ENCODE measurements around the gene CTPS1.

The CTPS1 gene

DNA sequence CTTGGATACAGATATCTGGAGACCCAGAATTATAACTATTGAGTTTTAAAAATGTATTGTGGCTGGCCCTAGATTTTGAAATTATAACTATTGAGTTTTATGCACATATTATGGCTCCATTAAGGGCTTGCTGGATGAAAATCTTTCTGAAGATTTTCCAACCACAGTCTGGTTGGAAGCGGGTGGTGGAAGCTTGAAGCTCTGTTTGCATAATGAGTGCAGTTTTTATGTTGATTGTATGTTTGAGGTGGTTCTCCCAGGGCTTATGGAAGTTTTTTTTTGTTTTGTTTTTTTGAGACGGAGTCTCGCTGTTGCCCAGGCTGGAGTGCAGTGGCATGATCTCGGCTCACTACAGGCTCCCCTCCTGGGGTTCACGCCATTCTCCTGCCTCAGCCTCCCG is 10.1 kb upstream of the CTPS1 start:
- DNase-seq (ENCODE audit: low spot score) = no peak

DNA sequence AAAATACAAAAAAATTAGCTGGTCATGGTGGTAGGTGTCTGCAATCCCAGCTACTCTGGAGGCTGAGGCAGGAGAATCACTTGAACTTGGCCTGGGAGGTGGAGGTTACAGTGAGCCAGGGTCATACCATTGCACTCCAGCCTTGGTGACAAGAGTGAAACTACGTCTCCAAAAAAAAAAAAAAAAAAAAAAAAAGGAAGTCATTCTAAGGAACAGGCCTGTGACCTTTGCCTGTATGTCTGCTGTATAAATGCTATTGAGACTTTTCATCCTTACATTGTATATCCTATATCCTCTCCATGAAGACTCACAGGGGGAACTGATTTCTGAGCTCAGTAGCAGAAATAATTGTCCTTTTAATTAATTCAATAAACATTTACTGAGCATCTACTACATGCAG is 7.5 kb upstream of the CTPS1 start:
- DNase-seq (ENCODE audit: low spot score) = no peak

- no peak for DNase-seq (ENCODE audit: low spot score)
Observed at GRCh38 chr1:40973912-40974311, 5.6 kb upstream of the CTPS1 start.

GRCh38 chr1:40974945-40975344 is 4.6 kb upstream of the CTPS1 start:
- no peak for DNase-seq (ENCODE audit: low spot score)

GRCh38 chr1:40976952-40977690 is 2.4 kb upstream of the CTPS1 start:
- DNase-seq (ENCODE audit: low spot score) = no peak

DNA sequence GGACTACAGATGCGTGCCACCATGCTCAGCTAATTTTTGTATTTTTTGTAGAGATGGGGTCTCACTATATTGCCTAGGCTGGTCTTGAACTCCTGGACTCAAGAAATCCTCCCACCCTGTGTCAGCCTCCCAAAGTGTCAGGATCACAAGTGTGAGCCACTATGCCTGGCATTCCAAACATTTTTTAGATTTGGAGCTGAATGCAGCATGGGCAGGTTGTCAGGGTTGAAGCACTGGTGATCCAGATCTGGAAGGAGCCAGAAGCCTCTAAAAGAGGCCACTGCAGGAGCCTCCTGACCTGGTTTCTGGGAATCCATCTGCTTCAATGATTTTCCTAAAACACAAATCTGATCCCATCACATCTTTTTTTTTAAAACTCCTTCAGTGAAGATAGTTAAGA is 1.8 kb upstream of the CTPS1 start:
- no peak for DNase-seq (ENCODE audit: low spot score)

DNA sequence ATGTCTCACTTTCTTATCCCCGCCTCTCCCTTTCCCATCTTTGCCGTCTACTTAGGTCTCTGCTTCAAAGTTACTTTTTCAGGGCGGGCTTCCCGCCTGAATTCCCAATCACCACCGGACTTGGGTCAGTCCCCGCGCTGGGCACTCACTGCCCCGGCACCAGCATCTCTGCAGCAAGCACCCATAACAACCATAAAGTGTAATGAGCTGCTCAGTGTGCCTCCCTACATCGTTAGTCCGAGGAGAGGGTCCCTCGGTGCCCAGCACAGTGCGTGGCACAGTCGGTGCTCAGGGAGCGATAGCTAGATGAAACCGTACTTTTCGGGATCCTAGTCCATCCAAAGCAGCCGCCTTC is 633 bp upstream of the CTPS1 start:
- no peak for DNase-seq (ENCODE audit: low spot score)

DNA sequence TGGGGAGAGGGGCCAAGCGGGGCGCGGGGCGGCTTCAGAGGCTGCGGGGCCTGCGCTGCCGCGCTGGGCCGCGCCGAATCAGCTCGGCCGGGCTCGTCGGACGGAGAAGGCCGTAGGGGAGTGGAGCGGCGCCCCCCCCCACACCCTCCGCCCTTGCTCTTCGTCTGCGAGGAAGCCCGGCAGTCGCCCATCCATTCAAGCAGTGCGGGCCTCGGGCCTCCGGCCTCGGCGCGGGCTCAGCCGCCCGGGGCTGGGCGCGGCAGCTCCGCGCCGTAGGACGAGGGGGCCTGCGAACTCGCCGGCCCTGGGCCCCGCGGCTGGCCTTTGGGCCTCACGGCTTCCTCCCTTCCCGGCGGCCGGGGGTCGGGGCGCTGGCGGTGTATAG is 564 bp downstream of the CTPS1 start:
- DNase-seq (ENCODE audit: low spot score) = no peak

- DNase-seq (ENCODE audit: low spot score) = no peak
Observed at GRCh38 chr1:40980453-40981121, 1.1 kb downstream of the CTPS1 start.

GRCh38 chr1:40981691-40982448 is 2.4 kb downstream of the CTPS1 start:
- no peak for DNase-seq (ENCODE audit: low spot score)

- DNase-seq (ENCODE audit: low spot score) = no peak
Observed at GRCh38 chr1:40982721-40983120, 3.2 kb downstream of the CTPS1 start.

- DNase-seq (ENCODE audit: low spot score) = no peak
Observed at GRCh38 chr1:40983286-40983685, 3.8 kb downstream of the CTPS1 start.

- DNase-seq (ENCODE audit: low spot score) = no peak
Observed at GRCh38 chr1:40984066-40984465, 4.6 kb downstream of the CTPS1 start.

GRCh38 chr1:40984531-40984930 is 5.0 kb downstream of the CTPS1 start:
- no peak for DNase-seq (ENCODE audit: low spot score)

DNA sequence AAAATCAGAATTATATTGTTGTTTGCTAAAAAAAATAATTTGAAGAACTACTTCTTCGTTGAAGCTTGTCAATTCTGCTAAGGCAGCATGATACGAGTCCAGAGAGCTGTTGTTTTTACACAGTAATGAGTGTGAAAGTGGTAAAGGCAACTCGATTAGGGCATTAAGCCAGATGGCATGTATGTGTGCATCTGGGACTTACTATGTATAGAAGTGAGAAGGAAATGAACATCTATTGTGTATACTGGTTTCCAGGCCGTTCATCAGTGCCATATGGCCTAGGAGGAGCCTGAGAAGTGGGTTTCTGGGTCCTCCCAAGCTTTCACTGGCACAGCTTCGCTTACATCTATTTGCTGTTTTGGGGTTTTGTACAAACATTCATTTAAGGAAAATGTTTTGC is 5.7 kb downstream of the CTPS1 start:
- no peak for DNase-seq (ENCODE audit: low spot score)

- no peak for DNase-seq (ENCODE audit: low spot score)
Observed at GRCh38 chr1:40985875-40986274, 6.4 kb downstream of the CTPS1 start.

DNA sequence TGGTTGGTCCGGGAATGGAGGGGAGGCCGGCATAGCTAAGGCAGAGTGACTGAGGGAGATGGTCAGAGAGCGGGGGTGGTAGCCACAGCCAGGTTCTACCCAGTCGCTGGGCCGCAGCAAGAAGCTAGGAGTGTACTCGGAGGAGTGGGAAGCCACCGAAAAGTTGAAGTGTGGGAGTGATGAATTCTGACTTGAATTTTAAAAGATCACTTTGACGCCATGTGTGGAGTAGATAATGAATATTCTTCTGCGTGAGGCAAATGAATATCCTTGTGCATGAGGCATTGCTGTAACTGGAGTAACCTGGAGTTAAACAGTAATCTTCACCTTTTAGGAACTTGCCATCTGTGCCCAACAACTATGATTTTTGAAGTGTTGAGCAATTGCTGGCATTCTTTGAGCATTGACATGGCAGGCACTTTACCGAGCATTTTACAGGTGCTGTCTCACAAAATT is 6.9 kb downstream of the CTPS1 start:
- DNase-seq (ENCODE audit: low spot score) = no peak

- no peak for DNase-seq (ENCODE audit: low spot score)
Observed at GRCh38 chr1:40986956-40987355, 7.5 kb downstream of the CTPS1 start.

DNA sequence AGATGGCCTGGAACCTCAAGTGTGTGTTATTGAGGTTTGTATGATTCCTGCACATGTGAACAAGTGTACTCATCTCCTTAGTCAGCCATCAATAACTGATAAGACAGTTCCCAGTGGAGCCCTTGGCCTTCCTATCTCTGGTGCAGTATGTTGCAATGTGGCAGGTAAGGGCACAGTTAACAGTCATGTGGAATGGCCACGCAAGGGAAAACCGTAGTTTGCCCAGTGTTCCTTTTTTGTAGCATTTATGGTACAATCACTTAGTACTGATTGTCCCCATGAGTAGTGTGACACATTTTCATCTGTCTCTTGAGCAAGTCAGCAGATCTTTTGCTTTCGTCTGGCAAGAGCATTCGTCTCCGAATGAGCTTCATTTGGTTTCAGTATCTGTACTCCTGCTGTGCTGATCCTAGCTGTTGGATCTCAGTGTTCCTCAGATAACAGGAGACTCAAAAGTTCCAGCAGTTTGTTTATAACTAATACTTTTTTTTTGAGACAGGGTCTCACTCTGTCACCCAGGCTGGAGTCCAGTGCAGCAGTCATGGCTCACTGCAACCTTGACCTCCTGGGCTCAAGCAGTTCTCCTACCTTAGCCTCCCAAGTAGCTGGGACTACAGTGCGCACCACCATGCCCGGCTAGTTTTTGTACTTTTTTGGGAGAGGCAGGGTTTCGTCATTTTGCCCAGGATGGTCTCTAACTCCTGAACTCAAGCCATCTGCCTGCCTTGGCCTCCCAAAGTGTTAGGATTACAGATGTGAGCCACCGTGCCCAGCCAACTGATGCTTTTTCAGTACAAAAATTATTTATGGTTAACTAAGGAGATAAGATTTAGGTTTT is 8.2 kb downstream of the CTPS1 start:
- DNase-seq (ENCODE audit: low spot score) = no peak

DNA sequence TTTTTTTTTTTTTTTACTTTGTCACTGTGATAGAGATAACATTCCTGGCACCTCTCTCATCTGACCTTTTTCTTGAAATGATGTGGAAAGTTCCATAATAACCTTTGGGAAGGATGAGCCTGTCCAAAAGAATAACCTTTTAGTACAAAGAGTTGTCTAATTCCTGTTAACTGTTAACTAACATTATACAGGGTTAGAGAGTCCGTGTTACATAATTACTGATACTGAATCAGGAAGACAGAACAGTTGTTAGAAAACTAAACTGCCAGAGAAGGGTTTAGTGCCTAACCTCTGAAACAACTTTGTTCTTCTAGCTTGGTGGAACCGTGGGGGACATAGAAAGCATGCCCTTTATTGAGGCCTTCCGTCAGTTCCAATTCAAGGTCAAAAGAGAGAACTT is 8.8 kb downstream of the CTPS1 start:
- DNase-seq (ENCODE audit: low spot score) = no peak

DNA sequence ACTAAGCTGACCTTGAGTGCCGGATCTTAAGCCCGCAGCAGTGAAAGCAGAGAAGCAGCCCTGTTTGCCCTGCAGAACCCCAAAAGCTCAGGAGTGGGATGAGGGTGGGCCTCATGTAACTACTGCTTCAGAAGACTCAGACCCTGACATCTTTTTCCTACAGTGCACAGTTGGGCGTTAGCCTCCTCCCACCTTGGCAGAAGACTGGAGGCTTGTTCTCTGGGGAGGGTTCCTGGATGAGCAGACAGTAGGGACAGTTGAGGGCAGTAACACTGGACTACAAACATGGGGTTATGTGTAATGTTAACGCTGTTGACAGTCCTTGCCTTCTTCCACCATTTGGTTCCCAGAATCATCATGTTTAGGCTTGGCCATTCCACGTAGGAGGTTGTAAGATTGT is 9.6 kb downstream of the CTPS1 start:
- no peak for DNase-seq (ENCODE audit: low spot score)

GRCh38 chr1:40997096-40997495 is 17.6 kb downstream of the CTPS1 start:
- no peak for DNase-seq (ENCODE audit: low spot score)
